IMR-90 (cell line): ENCODE results near the gene TRIP4. TPM values are rescaled to one million over a fixed set of nuclear protein-coding genes. Genes with fewer than 3 reads are reported as not detected.

ENCODE experiments used
- ATAC-seq: fragments of 200-7000 bp; cut with Tn5 transposase; 2 replicates; pipeline ENCODE4 v1.9.1; 2020; ENCODE audit warnings: low read depth, mild to moderate bottlenecking, moderate library complexity
- BruUV-seq: library from RNA; stranded (reverse); fragments of 400-500 nt; replicated peaks from 2 replicates; lab custom pipeline; 2021; lab: Mats Ljungman, UMichigan
- CTCF ChIA-PET: fragments of 300-600 bp; formaldehyde crosslinking; extraction: SDS; loops from one replicate; lab custom pipeline; 2021; ENCODE audit warnings: antibody characterized with exemption; lab: Yijun Ruan, JAX
- POLR2A ChIA-PET: fragments of 300-600 bp; sonication (Branson Sonifier 250); formaldehyde crosslinking; loops from one replicate; lab custom pipeline; 2022; ENCODE audit warnings: antibody characterized with exemption; ENCODE audit not compliant: unreplicated experiment; lab: Charles Lee
- DNase-seq: peaks from one replicate; pipeline ENCODE4 v3.0.0; 2013
- H2AFZ ChIP-seq: replicated peaks from 2 replicates; pipeline ENCODE3; 2013; ENCODE audit warnings: low read length, mild to moderate bottlenecking; ENCODE audit not compliant: poor library complexity
- H2AK5ac ChIP-seq: 2 replicates; pipeline ENCODE4 v1.6.1; 2013; ENCODE audit warnings: low read depth, low read length, inconsistent platforms
- H2AK9ac ChIP-seq: replicated peaks from 2 replicates; pipeline ENCODE3; 2013; ENCODE audit warnings: mild to moderate bottlenecking, low read depth, low read length, moderate library complexity; ENCODE audit not compliant: poor library complexity
- H2BK120ac ChIP-seq: 2 replicates; pipeline ENCODE4 v1.6.1; 2013; ENCODE audit warnings: low read depth, low read length, inconsistent platforms
- H2BK15ac ChIP-seq: 3 replicates; pipeline ENCODE4 v1.6.1; 2013; ENCODE audit warnings: low read depth, low read length, inconsistent platforms
- H2BK20ac ChIP-seq: 2 replicates; pipeline ENCODE4 v1.6.1; 2013; ENCODE audit warnings: low read depth, mild to moderate bottlenecking, inconsistent platforms, low read length, moderate library complexity
- H2BK5ac ChIP-seq: 2 replicates; pipeline ENCODE4 v1.6.1; 2013; ENCODE audit warnings: mild to moderate bottlenecking, low read depth, low read length, inconsistent platforms; ENCODE audit not compliant: poor library complexity, severe bottlenecking
- H3K14ac ChIP-seq: replicated peaks from 2 replicates; pipeline ENCODE4 v1.6.1; 2013; ENCODE audit warnings: low read depth, low read length, inconsistent platforms
- H3K18ac ChIP-seq: 2 replicates; pipeline ENCODE4 v1.6.1; 2013; ENCODE audit warnings: low read depth, low read length, control low read depth
- H3K23ac ChIP-seq: 2 replicates; pipeline ENCODE4 v1.6.1; 2013; ENCODE audit warnings: low read depth, low read length, inconsistent platforms
- H3K27ac ChIP-seq: 2 replicates; pipeline ENCODE4 v1.5.1; 2013; ENCODE audit warnings: mild to moderate bottlenecking, control low read depth, low read length; ENCODE audit not compliant: insufficient read depth
- H3K27me3 ChIP-seq: 2 replicates; pipeline ENCODE4 v1.6.1; 2013; ENCODE audit warnings: low read length; ENCODE audit not compliant: control insufficient read depth, insufficient read depth
- H3K36me3 ChIP-seq: 2 replicates; pipeline ENCODE4 v1.6.1; 2013; ENCODE audit warnings: low read length, mixed read lengths; ENCODE audit not compliant: control insufficient read depth, insufficient read depth
- H3K4ac ChIP-seq: 2 replicates; pipeline ENCODE4 v1.6.1; 2013; ENCODE audit warnings: low read depth, low read length, inconsistent platforms
- H3K4me1 ChIP-seq: 2 replicates; pipeline ENCODE4 v1.6.1; 2013; ENCODE audit warnings: low read length, mixed read lengths; ENCODE audit not compliant: control insufficient read depth, insufficient read depth
- H3K4me2 ChIP-seq: 2 replicates; pipeline ENCODE4 v1.6.1; 2013; ENCODE audit warnings: low read depth, mild to moderate bottlenecking, control low read depth, low read length, moderate library complexity
- H3K4me3 ChIP-seq: 2 replicates; pipeline ENCODE4 v1.5.1; 2013; ENCODE audit warnings: low read depth, mild to moderate bottlenecking, control low read depth, low read length, moderate library complexity; ENCODE audit not compliant: insufficient read depth
- H3K56ac ChIP-seq: 2 replicates; pipeline ENCODE4 v1.6.1; 2013; ENCODE audit warnings: low read length, inconsistent platforms; ENCODE audit not compliant: insufficient read depth; ENCODE audit errors: extremely low read depth
- H3K79me1 ChIP-seq, 2 experiments: 2 replicates each; pipeline ENCODE4 v1.6.1; 2013; ENCODE audit warnings: low read length in 2 of 2, inconsistent platforms in 1 of 2, low read depth in 1 of 2
- H3K9ac ChIP-seq: 2 replicates; pipeline ENCODE4 v1.6.1; 2013; ENCODE audit warnings: low read depth, low read length, control low read depth
- H3K9me1 ChIP-seq: 2 replicates; pipeline ENCODE4 v1.6.1; 2013; ENCODE audit warnings: low read length, inconsistent platforms; ENCODE audit not compliant: insufficient read depth
- H3K9me3 ChIP-seq: 2 replicates; pipeline ENCODE4 v1.6.1; 2013; ENCODE audit warnings: low read length; ENCODE audit not compliant: control insufficient read depth, insufficient read depth
- H4K20me1 ChIP-seq: 2 replicates; pipeline ENCODE4 v1.6.1; 2013; ENCODE audit warnings: low read length, inconsistent platforms; ENCODE audit not compliant: insufficient read depth
- H4K5ac ChIP-seq: 2 replicates; pipeline ENCODE4 v1.6.1; 2013; ENCODE audit warnings: mild to moderate bottlenecking, low read depth, low read length, control low read depth
- H4K8ac ChIP-seq, 2 experiments: 2 replicates each; pipeline ENCODE4 v1.6.1; 2013; ENCODE audit warnings: low read depth in 2 of 2, low read length in 2 of 2, control low read depth in 1 of 2, inconsistent platforms in 1 of 2
- H4K91ac ChIP-seq: 2 replicates; pipeline ENCODE4 v1.6.1; 2013; ENCODE audit warnings: low read depth, low read length, inconsistent platforms; ENCODE audit not compliant: insufficient read depth
- BHLHE40 ChIP-seq: fragments of 150-350 bp; IDR thresholded peaks from 2 replicates; pipeline ENCODE4 v1.6.1; 2016; ENCODE audit warnings: mild to moderate bottlenecking, low read depth, low read length
- FOS ChIP-seq: fragments of 150-350 bp; IDR thresholded peaks from 2 replicates; pipeline ENCODE4 v1.6.1; 2016; ENCODE audit warnings: low read depth, low read length
- MAZ ChIP-seq: IDR thresholded peaks from 2 replicates; pipeline ENCODE4 v1.6.1; 2012; ENCODE audit warnings: low read depth, mild to moderate bottlenecking, low read length, improper control_type of control experiment, moderate library complexity, borderline replicate concordance
- RCOR1 ChIP-seq: IDR thresholded peaks from 2 replicates; pipeline ENCODE4 v1.6.1; 2012; ENCODE audit warnings: mild to moderate bottlenecking, low read length, improper control_type of control experiment; ENCODE audit not compliant: insufficient replicate concordance
- RFX5 ChIP-seq: IDR thresholded peaks from 2 replicates; pipeline ENCODE4 v1.8.0; 2012; ENCODE audit warnings: low read depth, mild to moderate bottlenecking, low read length, moderate library complexity
- SMC3 ChIP-seq: fragments of 150-350 bp; IDR thresholded peaks from 2 replicates; pipeline ENCODE4 v1.6.1; 2016; ENCODE audit warnings: low read depth, mild to moderate bottlenecking, antibody characterized with exemption, low read length, moderate library complexity
- dilution Hi-C: fragments of 300-500 bp; cut with HindIII; formaldehyde crosslinking; loops from one replicate; pipeline ENCODE4 v1.14.3; 2018; ENCODE audit warnings: low sequenced_read_pairs; ENCODE audit not compliant: unreplicated experiment
- in situ Hi-C: fragments of 300-500 bp; cut with MboI; formaldehyde crosslinking; loops from 3 replicates; pipeline ENCODE4 v1.14.3; 2019; ENCODE audit warnings: low sequenced_read_pairs, inconsistent platforms, mixed read lengths
- intact Hi-C: fragments of 100-400 bp; cut with micrococcal nuclease; formaldehyde crosslinking; loops from 2 replicates; pipeline ENCODE4 v1.10.0; 2022
- polyA plus RNA-seq, 3 experiments: library from polyadenylated mRNA; depleted of rRNA; stranded (reverse); fragments of >200 nt; gene quantifications; 2 replicates each; pipeline ENCODE4 v1.2.3, GENCODE V29; 2012; ENCODE audit warnings: low replicate concordance in 1 of 3
- total RNA-seq: library from RNA; depleted of rRNA; stranded (reverse); fragments of >200 nt; gene quantifications from 2 replicates; pipeline ENCODE4 v1.2.3, GENCODE V29; 2012
- TF ChIP-seq, protein P1 (sequence below): fragments of 150-350 bp; IDR thresholded peaks from 2 replicates; pipeline ENCODE4 v1.6.1; 2016; ENCODE audit warnings: low read depth, mild to moderate bottlenecking, low read length, moderate library complexity, borderline replicate concordance

TRIP4 gene
- total and polyA plus RNA-seq, 2 of the 4 experiments (the other 2 are of a cell fraction), result 13.1 to 19.4 TPM

GRCh38 chr15:64343222-64343621 lies 44.4 kb upstream of the TRIP4 start:
- Histone ChIP-seq H4K8ac (peak overlapping the region; percentile 22 to 31; a peak in 2 of 4 replicates), H3K4me2 (peak overlapping the region; percentile 36; the same call in 1 of the 2 replicates), H2BK5ac (peak overlapping the region; percentile 46), H4K20me1 (peaks cover 10% of the 10 kb centered on the region; the same call in 1 of the 2 replicates), H3K9me1 (0 out of 2 replicates have a peak, but pooled peaks cover 2% of the 10 kb centered on the region), H3K79me1 (peaks cover 26 to 60% of the 10 kb centered on the region in 2 experiments), H3K4me3 (no peak overlapping the region), H4K5ac (no peak overlapping the region), H3K36me3 (peaks cover 4% of the 10 kb centered on the region; the same call in 1 of the 2 replicates), H2AK9ac (no peak overlapping the region), H3K9ac (peak overlapping the region; percentile 50; the same call in 1 of the 2 replicates), H3K56ac (no peak overlapping the region), H3K4ac (0 out of 2 replicates have a peak overlapping the region, but pooled peaks have one; percentile 24), H3K18ac (peak overlapping the region; percentile 56), H3K23ac (peak overlapping the region; percentile 71; the same call in 1 of the 2 replicates), H3K4me1 (peaks cover 8% of the 10 kb centered on the region), H3K27me3 (no peaks in the 10 kb centered on the region), H3K27ac (peak overlapping the region; percentile 50; the same call in 1 of the 2 replicates), H3K9me3 (no peaks in the 10 kb centered on the region), H2AK5ac (peak overlapping the region; percentile 59; the same call in 1 of the 2 replicates), H4K91ac (0 out of 2 replicates have a peak overlapping the region, but pooled peaks have one; percentile 10), H2BK120ac (peak overlapping the region; percentile 10; the same call in 1 of the 2 replicates), H3K14ac (peak overlapping the region; percentile 64), H2BK15ac (no peak overlapping the region), H2BK20ac (peak overlapping the region; percentile 32; the same call in 1 of the 2 replicates), H2AFZ (no peak overlapping the region)
- TF ChIP-seq MAZ (no peak), SMC3 (no peak), BHLHE40 (no peak), FOS (no peak), RCOR1 (no peak), RFX5 (no peak)
- TF ChIP-seq, protein P1, sequence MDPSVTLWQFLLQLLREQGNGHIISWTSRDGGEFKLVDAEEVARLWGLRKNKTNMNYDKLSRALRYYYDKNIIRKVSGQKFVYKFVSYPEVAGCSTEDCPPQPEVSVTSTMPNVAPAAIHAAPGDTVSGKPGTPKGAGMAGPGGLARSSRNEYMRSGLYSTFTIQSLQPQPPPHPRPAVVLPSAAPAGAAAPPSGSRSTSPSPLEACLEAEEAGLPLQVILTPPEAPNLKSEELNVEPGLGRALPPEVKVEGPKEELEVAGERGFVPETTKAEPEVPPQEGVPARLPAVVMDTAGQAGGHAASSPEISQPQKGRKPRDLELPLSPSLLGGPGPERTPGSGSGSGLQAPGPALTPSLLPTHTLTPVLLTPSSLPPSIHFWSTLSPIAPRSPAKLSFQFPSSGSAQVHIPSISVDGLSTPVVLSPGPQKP, result no peak
- POLR2A ChIA-PET, result no interaction called here
- intact Hi-C loops, result loop anchor here (10.0 kb wide), 1 partner anchor 58 kb away; no protein-coding TSS in a partner anchor
- ATAC-seq, result peak; percentile 24; the same call in 1 of the 2 replicates
- DNase-seq, result peak; percentile 37
- in situ Hi-C loops, result no loop called here
- dilution Hi-C loops, result no loop called here
- CTCF ChIA-PET, result no interaction called here
- BruUV-seq, result no TSS peak
